ENCODE data around the gene PPP2R2C.

Gene PPP2R2C

DNA sequence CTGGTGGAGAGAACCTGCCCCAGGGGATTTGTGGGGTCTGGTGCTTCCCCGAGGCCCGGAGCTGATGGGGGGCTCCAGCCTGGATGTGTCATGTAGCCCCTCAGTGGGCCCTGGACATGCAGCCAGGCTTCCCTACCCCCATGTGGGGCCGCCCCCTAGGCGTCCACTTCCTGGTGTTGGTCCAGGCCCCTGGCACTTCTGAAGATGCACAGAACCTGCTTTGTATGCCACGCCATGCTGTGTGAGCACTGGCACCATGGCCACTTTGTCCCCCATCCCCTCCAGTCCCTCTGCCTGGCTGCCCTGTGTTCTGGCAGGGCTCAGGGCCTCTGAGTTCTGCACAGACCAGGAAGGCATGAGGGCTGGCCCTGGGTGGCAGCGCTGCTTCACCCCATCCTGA is 173.6 kb downstream of the PPP2R2C start:
- no peak for DNase-seq

- no peak for DNase-seq
Measured at GRCh38 chr4:6298035-6298434, 174.4 kb downstream of the PPP2R2C start.

DNA sequence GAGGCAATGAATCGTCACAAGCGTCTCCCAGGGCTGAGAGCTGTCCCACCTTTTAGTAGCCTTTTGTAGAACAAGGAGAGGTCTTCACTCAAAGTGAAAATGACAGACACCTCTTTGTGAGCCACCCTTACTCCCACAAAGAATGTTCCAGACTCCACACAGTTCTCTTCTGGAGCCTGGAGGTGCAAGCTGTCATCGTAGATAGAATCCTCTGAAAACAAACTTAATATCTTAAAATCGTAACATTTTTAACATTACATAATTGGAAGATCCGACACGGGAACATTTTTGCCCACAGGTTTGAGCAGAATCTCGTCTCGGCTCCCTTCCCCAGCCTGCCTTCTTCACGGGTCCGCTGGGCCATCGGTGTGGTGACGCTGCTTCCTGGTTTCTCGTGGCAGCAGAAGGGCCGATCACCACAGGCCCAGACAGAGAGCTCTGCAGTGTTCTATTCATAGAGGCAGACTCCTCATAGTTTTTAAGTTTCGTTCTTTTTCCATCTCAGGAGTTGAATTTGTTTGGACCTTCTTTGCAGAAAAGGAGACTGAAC is 175.1 kb downstream of the PPP2R2C start:
- DNase-seq = no peak

- no peak for DNase-seq
Measured at GRCh38 chr4:6296026-6296425, 176.4 kb downstream of the PPP2R2C start.

DNA sequence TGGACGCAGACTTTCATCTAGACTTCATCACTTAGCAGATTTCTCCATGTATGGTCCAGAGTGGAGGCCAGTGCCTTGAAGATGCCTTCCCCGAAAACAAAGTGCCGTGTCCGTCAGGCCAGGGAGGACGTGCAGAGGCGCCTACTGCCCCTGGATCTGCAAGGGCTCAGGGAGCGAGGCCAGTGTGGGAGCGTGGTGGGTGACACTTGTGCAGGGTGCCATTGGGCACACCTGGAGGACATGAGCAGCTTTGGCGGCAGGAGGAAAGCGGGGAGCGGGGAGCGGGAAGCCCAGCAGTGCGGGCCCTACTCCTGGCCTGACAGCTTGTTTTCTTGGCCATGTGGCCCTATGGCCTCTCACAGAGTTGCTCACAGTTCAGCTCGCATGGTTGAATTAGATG is 176.9 kb downstream of the PPP2R2C start:
- no peak for DNase-seq

DNA sequence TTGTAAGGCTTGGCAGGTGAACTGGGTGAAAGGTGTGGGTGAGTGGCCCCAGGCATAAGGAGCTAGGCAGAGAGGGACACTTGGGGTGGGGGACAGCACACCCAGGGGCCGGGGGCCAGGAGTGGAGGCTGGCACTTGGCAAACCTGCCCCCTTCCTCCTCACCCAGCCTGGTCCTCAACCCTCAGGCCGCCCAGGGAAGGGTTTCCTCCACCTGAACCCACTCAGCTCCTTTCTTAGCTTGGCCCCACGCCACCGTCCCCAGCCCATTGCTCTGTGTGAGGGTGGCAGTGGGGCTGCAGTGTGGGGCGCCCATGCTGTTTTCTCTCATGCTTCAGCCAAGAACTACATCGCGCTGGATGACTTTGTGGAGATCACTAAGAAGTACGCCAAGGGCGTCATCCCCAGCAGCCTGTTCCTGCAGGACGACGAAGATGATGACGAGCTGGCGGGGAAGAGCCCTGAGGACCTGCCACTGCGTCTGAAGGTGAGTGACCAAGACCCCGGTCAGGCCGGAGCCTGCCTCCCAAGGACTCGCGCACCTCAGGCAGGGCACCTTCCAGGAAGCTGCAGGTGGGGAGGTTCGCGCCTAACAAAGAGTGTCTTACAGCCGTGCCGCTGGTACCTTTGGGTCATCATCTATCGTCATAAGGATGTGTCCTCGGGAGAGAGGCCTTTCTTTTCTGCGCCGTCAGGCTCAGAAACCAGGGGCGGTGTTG is 177.6 kb downstream of the PPP2R2C start:
- no peak for DNase-seq

DNA sequence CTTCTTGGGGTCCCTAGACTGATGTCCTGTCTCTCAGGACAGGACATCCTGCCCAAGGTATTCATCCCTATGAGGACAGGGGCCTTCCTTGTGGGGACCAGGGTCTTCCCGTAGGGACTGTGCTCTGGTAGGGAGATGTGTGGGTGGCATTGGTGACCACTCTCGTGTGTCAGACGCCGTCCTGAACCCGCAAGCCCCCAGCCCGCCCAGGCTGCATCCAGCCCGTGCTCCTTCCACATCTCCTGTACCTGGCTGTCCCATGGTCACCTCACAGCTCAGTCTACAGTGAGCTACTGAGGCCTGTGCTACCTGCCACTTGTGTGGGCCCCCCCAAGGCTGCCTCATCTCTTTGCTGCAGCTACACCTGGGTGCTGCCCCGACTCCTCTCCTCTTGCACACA is 178.8 kb downstream of the PPP2R2C start:
- no peak for DNase-seq

- no peak for DNase-seq
Measured at GRCh38 chr4:6293097-6293445, 179.3 kb downstream of the PPP2R2C start.

DNA sequence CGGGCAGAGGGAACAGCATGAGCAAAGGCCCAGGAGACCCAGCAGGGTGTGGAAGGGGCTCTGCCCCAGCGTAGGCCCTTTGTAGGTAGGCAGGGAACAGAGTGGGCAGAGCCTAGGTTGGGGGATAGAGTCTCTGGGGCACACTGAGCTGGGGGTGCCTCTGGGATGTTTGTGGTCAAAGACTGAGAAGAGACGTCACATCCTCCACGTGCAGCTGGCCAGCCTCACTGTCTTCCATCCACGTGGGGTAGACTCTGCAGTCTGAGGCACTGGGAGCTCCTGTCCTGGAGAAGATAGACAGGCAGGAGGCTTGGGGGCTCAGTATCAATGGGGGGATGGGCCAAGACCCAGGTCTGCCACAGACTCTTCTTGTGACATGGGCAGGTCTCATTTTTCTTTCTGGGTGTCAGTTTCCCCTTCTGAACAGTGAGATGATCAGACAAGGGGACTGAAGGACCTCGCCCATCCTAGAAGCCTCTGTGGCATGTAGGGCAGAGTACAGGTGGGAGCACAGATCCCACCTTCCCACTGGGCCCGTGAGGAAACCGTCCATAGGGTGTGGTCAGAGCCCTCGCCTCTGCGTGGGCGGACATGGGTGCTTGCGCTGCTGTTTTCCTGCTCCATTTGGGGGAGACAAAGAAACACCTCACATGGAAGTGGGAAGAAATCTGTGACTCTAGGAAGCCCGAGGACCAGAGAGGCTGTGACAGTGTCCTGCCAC is 179.9 kb downstream of the PPP2R2C start:
- DNase-seq = no peak

DNA sequence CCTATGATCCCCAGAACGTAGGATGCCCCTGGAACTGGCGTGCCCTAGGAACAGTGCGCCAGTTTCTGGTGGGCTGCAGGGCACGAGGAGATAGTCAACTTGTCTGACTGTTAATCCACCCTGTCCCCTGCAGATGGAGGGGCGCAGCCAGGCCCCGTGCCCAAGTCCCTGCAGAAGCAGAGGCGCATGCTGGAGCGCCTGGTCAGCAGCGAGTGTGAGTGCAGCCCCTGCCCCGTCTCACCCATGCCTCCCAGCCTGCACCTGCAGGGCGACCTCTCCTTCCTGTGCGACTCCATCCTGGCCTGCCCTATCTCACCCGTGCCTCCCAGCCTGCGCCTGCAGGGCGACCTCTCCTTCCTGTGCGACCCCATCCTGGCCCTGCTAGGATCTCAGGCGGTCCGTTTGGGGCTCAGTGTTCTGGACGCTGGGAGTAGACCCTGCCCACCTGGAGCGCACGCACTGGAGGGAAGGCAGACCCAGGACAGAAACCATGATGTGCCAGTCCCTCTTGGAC is 180.6 kb downstream of the PPP2R2C start:
- DNase-seq = no peak

GRCh38 chr4:6290769-6291547 is 181.5 kb downstream of the PPP2R2C start:
- DNase-seq = no peak

GRCh38 chr4:6290256-6290655 is 182.2 kb downstream of the PPP2R2C start:
- DNase-seq = no peak

DNA sequence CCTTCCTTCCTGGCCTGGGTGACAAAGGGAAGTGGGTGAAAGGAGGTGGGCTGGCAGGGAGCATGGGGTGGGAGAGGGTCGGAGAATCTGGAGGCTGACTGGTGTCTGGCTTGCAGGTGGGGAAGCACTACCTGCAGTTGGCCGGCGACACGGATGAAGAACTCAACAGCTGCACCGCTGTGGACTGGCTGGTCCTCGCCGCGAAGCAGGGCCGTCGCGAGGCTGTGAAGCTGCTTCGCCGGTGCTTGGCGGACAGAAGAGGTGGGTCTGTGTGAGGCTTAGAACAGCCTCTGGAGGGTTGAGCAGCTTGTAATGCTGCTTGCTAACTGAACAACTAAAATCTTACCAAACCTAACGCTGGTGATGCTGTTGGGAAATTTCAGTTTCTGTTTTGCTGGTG is 183.5 kb downstream of the PPP2R2C start:
- DNase-seq = no peak

GRCh38 chr4:6288342-6288741 is 184.1 kb downstream of the PPP2R2C start:
- no peak for DNase-seq

- DNase-seq = no peak
Measured at GRCh38 chr4:6287017-6287788, 185.2 kb downstream of the PPP2R2C start.

GRCh38 chr4:6283282-6283681 is 189.1 kb downstream of the PPP2R2C start:
- DNase-seq = no peak

- no peak for DNase-seq
Measured at GRCh38 chr4:6282314-6282771, 190.1 kb downstream of the PPP2R2C start.

GRCh38 chr4:6281436-6282313 is 190.7 kb downstream of the PPP2R2C start:
- no peak for DNase-seq

DNA sequence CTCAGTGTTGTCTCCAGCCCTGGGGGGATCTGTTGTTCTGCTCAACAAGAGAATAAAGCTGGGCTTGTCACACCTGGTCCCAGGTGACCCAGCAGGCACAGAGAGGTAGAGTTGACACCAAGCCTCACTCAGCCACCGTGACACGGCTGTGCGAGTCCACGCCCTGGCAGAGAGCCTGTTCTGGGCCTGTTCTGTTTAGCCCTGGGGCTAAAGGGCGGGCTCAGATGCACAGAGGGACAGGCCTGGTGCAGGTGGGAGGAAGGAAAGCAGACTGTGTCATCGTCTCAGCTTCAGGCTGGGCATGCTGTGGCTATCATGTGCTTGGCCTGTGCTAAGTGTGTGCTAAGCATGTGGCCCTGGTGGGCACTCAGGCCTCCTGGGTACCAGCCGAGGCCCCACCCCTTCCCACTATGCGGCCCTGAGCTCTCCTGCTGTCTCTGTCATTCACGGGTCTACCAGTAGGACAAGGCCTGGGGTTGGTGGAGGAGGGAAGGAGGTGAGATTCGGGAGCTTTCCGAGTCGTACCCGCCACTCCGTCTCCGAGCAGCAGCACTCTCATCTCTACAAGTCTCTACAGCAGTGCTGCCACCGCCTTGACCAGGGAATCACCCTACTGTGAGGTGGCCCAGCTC is 191.9 kb downstream of the PPP2R2C start:
- no peak for DNase-seq

- DNase-seq = no peak
Measured at GRCh38 chr4:6279582-6280289, 192.7 kb downstream of the PPP2R2C start.

Data from T-helper 2 cell (primary cell).